Measurements from ENCODE around the gene IFITM10.

GRCh38 chr11:1691878-1692707 is 58.3 kb downstream of the IFITM10 start:
- TF ChIP-seq CTCF (conservative IDR thresholded peaks at IDR 0.05) (no peak), ZFX (IDR thresholded peaks at IDR 0.05) (no peak)
